ENCODE measurements around the gene TXNRD1.
"Not testable (repeated sequence)": the region's sequence is repeated elsewhere in the genome, so short reads cannot be mapped to it uniquely, and the experiment has no call there.

Gene TXNRD1

GRCh38 chr12:104215638-104216297, at the start of gene TXNRD1:
TSS of gene TXNRD1 (plus strand) at chr12:104215779. CDS start at chr12:104215803, 24 bp downstream.
- DNase-seq (ENCODE audit: low spot score), result peak; percentile 54

- DNase-seq (ENCODE audit: low spot score), result no peak
Measured at GRCh38 chr12:104165801-104166200, 49.8 kb upstream of the TXNRD1 start.

- DNase-seq (ENCODE audit: low spot score), result no peak
Measured at GRCh38 chr12:104166465-104166864, 49.1 kb upstream of the TXNRD1 start.

DNA sequence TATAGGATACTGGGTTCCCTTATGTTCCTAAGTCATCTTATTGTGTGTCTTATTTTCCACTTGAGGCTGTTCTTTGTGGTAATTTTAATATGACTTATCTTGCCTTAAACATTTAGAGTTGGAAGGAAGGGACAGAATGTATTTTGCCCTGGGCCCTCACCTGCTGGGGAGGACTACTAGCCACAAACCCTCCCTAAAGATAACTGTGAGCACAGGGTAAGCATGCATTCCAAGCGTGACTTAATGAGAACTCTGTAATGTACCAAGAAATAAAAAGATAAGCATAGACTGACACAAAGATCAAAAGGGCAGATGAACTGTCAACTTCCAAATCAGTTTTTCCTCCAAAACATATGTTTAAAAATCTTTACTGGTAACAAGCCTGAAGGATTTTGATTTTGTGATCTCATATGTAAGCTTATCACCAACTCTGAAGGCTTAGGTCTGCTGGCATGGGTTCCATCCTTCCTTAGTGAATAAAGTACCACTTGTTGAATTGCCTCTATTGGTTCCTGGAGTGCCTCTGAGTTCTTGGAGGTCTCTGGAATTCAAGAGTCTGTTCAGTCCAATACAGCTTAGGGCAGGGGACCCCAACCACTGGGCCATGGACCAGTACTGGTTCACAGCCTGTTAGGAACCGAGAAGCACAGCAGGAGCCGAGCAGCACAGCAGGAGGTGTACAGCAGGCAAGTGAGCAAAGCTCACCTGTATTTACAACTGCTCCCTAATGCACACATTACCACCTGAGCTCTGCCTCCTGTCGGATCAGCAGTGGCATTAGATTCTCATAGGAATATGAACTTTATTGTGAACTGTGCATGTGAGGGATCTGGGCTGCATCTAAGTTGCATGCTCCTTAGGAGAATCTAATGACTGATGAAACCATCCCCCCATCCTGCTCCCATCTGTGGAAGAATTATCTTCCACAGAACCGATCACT, 47.8 kb upstream of the TXNRD1 start:
- DNase-seq (ENCODE audit: low spot score), result no peak

GRCh38 chr12:104168596-104168995, 47.0 kb upstream of the TXNRD1 start:
- no peak for DNase-seq (ENCODE audit: low spot score)

DNA sequence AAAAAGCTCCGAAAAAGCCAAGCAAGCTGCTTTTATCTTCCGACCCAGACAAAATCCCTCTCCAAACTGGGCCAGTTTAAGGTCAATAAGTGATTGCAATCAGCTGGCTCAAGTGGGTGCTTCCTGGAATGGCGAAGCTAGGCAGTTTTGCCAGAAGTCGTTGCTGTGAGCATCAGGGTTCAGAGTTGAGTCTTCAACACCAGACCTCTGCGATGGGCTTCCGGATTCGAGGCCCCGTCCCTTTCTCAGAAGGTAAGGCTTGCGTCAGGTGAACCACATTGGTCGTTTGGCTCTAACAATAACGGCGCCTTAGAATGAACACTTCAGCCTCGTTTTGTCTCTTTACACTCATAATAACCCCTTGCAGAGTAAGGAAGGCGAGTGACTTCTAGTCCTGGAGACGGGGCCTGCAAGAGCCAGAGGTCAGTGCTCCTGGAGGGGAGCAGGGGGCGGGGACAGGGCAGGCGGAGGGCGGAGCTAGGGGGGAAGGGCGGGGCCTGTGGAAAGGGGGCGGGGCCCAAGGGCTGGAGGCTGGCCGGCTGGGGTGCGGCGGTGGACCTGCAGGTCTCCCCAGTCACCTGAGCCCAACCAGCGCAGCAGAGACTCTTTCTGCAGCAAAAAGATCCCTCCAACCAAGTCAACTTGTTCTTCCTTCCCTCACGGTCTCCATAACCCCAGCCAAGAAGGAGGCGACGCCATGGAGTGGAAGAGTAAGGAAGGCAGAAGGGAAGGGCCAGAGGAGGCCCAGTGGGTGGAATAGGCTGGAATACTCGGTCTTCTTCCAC, 43.6 kb upstream of the TXNRD1 start:
- no peak for DNase-seq (ENCODE audit: low spot score)

DNA sequence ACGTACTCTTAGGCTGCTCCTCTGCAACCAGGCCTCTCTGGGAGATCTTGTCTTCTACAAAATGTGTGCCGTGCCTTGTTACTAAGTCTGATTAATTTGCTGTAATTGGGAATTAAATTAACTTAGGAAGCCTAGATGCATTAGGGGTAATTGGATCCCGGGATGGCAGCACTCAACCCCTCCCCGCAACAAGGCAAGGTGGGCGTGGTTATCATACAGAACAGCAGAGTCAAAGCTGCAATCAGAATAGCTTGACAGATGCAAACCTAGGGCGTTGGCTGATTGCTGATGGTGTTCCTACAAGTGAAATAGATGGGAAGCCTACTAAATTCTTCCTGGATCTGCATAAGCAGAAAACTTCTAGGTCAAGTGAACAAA, 43.0 kb upstream of the TXNRD1 start:
- DNase-seq (ENCODE audit: low spot score), result no peak

GRCh38 chr12:104173804-104174203, 41.8 kb upstream of the TXNRD1 start:
- DNase-seq (ENCODE audit: low spot score), result not testable (repeated sequence)

GRCh38 chr12:104175726-104176247, 39.8 kb upstream of the TXNRD1 start:
- no peak for DNase-seq (ENCODE audit: low spot score)

GRCh38 chr12:104177336-104177662, 38.3 kb upstream of the TXNRD1 start:
- no peak for DNase-seq (ENCODE audit: low spot score)

- no peak for DNase-seq (ENCODE audit: low spot score)
Measured at GRCh38 chr12:104177663-104178501, 37.7 kb upstream of the TXNRD1 start.

DNA sequence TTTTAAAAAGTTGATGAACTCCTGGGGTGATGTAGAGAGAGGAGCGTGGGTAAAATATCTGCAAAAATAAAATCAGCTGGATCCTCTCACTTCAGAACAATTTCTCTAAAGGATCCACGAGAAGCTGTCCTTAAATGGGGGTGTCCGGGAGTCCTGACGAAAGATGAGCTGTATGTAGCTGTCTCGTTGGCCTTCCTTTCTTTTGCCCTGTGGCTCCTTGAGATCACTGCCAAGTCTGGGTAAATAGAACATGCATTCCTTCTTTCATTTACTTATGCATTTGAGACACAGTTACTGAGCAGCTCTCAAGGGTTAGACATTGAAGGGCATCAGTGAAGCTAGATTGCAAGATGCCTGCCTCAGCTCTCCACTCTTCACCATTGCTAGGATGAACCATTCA, 35.2 kb upstream of the TXNRD1 start:
- DNase-seq (ENCODE audit: low spot score), result no peak

DNA sequence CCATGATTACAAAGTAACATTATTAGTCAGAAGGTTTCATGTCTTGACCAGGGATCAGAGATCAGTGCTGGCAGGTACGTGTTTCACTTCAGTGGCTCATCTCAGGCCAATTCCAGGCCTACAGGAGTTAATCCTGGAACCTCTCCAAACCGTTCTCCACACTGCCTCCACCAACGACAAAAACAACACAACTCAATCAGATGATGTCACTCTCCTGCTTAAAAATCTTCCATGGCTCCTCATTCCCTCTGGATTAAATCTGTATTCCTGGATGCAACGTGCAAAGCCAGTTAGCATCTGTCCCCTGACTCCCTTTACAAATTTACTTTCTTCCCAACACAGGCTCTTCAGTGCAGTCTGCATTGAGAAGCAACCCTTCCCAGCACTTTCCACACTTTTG, 34.3 kb upstream of the TXNRD1 start:
- DNase-seq (ENCODE audit: low spot score), result no peak

GRCh38 chr12:104182144-104182543, 33.4 kb upstream of the TXNRD1 start:
- DNase-seq (ENCODE audit: low spot score), result no peak

GRCh38 chr12:104182621-104183378, 32.8 kb upstream of the TXNRD1 start:
- no peak for DNase-seq (ENCODE audit: low spot score)

DNA sequence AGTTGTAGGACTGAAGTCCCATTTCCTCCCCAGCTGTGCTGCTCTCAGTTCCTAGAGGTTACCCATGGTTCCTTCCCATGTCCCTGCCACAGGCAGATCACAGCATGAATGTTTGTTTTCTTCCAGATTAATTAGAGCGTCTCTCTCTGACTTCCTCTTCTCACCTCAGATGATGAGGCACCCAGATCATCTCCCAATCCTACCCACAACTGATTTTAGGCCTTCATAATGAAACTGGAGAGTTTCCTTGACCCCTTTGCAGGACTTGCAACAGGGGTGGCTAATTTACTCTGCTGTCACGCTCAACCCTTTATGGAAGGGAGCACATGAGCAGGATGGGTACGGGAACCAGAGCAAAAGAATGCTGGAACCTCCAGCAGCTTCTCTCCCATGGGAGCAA, 32.1 kb upstream of the TXNRD1 start:
- no peak for DNase-seq (ENCODE audit: low spot score)

GRCh38 chr12:104187446-104188155, 28.0 kb upstream of the TXNRD1 start:
- no peak for DNase-seq (ENCODE audit: low spot score)

- DNase-seq (ENCODE audit: low spot score), result no peak
Measured at GRCh38 chr12:104188534-104188933, 27.0 kb upstream of the TXNRD1 start.

GRCh38 chr12:104189915-104190555, 25.5 kb upstream of the TXNRD1 start:
- DNase-seq (ENCODE audit: low spot score), result no peak
